ENCODE data around the gene OTOR. TPM values are rescaled to one million over a fixed set of nuclear protein-coding genes. Genes with fewer than 3 reads are reported as not detected.

The OTOR gene, protein sequence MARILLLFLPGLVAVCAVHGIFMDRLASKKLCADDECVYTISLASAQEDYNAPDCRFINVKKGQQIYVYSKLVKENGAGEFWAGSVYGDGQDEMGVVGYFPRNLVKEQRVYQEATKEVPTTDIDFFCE
- total RNA-seq = not detected

DNA sequence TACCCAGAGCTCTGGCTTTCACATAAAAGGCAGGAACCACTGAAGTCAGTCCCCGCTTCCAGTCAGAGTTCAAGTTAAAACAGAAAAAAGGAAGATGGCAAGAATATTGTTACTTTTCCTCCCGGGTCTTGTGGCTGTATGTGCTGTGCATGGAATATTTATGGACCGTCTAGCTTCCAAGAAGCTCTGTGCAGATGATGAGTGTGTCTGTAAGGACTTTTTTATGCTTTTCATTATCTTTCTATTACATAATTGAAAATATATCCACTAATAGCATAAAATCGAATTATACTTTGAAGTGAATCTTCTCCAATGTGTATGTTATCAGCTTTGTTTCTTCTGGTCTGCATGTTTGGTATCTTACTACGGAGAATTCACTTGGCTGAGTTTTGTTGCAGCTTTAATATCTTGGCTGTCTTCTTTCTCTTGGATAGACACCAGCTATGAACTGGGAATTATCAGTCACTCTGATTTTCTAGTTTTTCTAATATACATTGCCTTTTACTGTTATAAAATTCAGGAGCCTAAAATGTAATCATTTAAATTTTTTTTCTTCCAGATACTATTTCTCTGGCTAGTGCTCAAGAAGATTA is at the start of gene OTOR:
Gene OTOR, plus strand, starts transcription at position 51 of the 593 bp plus-strand sequence. Its CDS starts 44 bp downstream, at position 95.
- Histone ChIP-seq H3K27me3 (no peaks in the 10 kb centered on the region), H3K36me3 (no peaks in the 10 kb centered on the region), H3K9ac (ENCODE audit: low read depth in 2 of 2, low read length in 2 of 2) (no peak within 1 kb of the TSS), H3K27ac (no peak within 1 kb of the TSS), H3K9me3 (no peaks in the 10 kb centered on the region), H3K4me3 (no peak within 1 kb of the TSS), H3K4me1 (no peaks in the 10 kb centered on the region)
- TF ChIP-seq, protein P1, sequence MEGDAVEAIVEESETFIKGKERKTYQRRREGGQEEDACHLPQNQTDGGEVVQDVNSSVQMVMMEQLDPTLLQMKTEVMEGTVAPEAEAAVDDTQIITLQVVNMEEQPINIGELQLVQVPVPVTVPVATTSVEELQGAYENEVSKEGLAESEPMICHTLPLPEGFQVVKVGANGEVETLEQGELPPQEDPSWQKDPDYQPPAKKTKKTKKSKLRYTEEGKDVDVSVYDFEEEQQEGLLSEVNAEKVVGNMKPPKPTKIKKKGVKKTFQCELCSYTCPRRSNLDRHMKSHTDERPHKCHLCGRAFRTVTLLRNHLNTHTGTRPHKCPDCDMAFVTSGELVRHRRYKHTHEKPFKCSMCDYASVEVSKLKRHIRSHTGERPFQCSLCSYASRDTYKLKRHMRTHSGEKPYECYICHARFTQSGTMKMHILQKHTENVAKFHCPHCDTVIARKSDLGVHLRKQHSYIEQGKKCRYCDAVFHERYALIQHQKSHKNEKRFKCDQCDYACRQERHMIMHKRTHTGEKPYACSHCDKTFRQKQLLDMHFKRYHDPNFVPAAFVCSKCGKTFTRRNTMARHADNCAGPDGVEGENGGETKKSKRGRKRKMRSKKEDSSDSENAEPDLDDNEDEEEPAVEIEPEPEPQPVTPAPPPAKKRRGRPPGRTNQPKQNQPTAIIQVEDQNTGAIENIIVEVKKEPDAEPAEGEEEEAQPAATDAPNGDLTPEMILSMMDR (IDR thresholded peaks at IDR 0.05) = no peak
- intact Hi-C loops (cut with DNase I) = no loop called here
- DNase-seq = no peak

DNA sequence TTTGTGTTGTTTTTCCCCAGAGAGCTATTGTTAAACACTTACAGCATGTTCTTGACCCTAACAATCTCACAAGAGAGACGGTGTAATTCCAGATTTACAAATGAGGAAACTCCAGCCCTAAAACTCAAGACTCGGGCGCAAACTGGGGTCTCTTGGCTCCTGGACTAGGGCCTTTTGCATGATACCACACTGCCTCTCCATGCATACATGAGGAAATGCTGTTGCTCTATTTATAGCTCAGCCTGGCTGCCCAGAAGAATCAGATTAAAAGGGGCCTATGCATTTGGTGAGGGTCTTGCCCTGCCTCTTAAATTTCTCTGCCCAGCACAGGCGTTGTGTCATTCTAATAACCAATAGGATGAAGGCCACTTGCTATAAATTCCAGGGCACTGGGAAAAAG is 48.9 kb upstream of the OTOR start:
- intact Hi-C loops (cut with DNase I) = no loop called here
- no peak for DNase-seq

DNA sequence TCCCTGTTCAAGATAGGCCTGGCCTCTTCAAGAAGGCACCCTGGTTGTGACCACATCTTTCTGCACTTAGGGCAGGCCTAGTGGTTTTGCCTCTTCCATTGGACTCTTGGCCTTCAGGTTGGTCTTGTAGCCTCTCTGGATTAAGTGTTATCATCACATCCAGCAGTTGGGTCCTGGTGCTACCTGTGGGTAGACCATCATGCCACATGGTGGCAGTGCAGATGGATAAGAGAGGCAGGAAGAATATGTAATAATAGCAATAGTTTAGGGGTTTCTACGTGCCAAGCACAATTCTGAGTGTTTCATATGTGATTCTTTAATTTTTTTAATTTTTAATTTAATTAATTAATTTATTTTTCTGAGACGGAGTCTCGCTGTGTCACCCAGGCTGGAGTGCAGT is 46.9 kb upstream of the OTOR start:
- H3K27ac ChIP-seq = no peak overlapping the region
- DNase-seq = no peak
- H3K4me3 ChIP-seq = no peak overlapping the region
- no peaks in the 10 kb centered on the region for H3K4me1 ChIP-seq
- no peaks in the 10 kb centered on the region for H3K36me3 ChIP-seq
- no peaks in the 10 kb centered on the region for H3K9me3 ChIP-seq
- TF ChIP-seq, protein P1 (IDR thresholded peaks at IDR 0.05) = no peak
- H3K27me3 ChIP-seq = no peaks in the 10 kb centered on the region
- intact Hi-C loops (cut with DNase I) = no loop called here
- no peak overlapping the region for H3K9ac ChIP-seq (ENCODE audit: low read depth in 2 of 2, low read length in 2 of 2)

More for the DNA sequence above, 48.9 kb upstream of the OTOR start:
- H3K4me3 ChIP-seq = no peak overlapping the region
- H3K36me3 ChIP-seq = no peaks in the 10 kb centered on the region
- no peak overlapping the region for H3K9ac ChIP-seq (ENCODE audit: low read depth in 2 of 2, low read length in 2 of 2)
- TF ChIP-seq, protein P1 (IDR thresholded peaks at IDR 0.05) = no peak
- no peaks in the 10 kb centered on the region for H3K27me3 ChIP-seq
- H3K9me3 ChIP-seq = no peaks in the 10 kb centered on the region
- no peak overlapping the region for H3K27ac ChIP-seq
- no peaks in the 10 kb centered on the region for H3K4me1 ChIP-seq

DNA sequence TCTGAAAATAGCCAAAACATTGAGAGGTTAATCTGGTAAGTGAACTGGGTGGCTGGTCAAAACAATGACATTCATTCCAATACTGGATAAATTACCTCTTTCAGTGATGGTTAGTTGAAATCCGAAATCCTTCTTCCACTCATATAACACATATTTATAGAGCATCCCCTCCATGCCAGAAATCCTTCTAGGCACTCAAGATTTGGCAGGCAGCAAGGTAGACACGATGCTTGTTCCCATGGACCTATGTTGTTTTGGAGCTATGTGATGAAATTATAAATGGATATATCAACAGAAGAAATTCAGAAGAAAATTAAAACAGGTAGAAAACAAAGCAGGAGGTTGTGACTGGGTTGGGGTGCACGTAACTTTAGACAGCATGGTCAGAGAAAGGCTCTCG is 44.6 kb upstream of the OTOR start:
- TF ChIP-seq, protein P1 (IDR thresholded peaks at IDR 0.05) = no peak
- Histone ChIP-seq H3K9ac (ENCODE audit: low read depth in 2 of 2, low read length in 2 of 2) (no peak overlapping the region), H3K27ac (no peak overlapping the region), H3K9me3 (no peaks in the 10 kb centered on the region), H3K4me3 (no peak overlapping the region), H3K27me3 (no peaks in the 10 kb centered on the region), H3K4me1 (no peaks in the 10 kb centered on the region), H3K36me3 (no peaks in the 10 kb centered on the region)
- DNase-seq = no peak
- intact Hi-C loops (cut with DNase I) = no loop called here

DNA sequence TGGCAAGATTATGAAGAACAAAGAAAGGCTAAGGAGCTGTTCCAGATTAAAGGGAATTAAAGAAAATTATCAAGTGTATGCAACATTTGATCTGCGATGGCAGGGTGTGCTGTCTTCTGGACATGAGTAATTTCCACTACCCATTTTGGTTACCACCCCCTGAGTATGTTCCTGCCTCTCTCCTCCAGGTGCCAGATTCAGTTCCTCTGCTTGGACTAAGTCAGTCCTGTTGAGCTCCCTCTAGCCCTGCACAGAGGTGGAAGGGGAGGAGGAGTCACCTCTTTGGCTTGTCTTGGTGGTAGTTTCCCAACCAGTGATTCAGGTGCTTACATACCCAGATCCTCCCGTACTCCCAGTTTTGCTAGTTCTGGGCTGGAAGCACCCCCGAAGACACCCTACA is 40.5 kb upstream of the OTOR start:
- Histone ChIP-seq H3K36me3 (no peaks in the 10 kb centered on the region), H3K9me3 (no peaks in the 10 kb centered on the region), H3K27me3 (no peaks in the 10 kb centered on the region), H3K9ac (ENCODE audit: low read depth in 2 of 2, low read length in 2 of 2) (no peak overlapping the region), H3K27ac (no peak overlapping the region), H3K4me1 (no peaks in the 10 kb centered on the region), H3K4me3 (no peak overlapping the region)
- TF ChIP-seq, protein P1 (IDR thresholded peaks at IDR 0.05) = no peak
- DNase-seq = no peak
- intact Hi-C loops (cut with DNase I) = no loop called here
